GM20000 (cell line): ENCODE measurements around the gene LMNA.

Experiments
- DNase-seq: peaks from one replicate; pipeline ENCODE4 v3.0.0; 2012; ENCODE audit warnings: low spot score
- TF ChIP-seq, protein P1 (sequence below): IDR thresholded peaks from 2 replicates; pipeline ENCODE4 v1.5.1; 2012; ENCODE audit warnings: mild to moderate bottlenecking, control low read depth; ENCODE audit errors: extremely low read depth, missing control alignments

Gene LMNA

DNA sequence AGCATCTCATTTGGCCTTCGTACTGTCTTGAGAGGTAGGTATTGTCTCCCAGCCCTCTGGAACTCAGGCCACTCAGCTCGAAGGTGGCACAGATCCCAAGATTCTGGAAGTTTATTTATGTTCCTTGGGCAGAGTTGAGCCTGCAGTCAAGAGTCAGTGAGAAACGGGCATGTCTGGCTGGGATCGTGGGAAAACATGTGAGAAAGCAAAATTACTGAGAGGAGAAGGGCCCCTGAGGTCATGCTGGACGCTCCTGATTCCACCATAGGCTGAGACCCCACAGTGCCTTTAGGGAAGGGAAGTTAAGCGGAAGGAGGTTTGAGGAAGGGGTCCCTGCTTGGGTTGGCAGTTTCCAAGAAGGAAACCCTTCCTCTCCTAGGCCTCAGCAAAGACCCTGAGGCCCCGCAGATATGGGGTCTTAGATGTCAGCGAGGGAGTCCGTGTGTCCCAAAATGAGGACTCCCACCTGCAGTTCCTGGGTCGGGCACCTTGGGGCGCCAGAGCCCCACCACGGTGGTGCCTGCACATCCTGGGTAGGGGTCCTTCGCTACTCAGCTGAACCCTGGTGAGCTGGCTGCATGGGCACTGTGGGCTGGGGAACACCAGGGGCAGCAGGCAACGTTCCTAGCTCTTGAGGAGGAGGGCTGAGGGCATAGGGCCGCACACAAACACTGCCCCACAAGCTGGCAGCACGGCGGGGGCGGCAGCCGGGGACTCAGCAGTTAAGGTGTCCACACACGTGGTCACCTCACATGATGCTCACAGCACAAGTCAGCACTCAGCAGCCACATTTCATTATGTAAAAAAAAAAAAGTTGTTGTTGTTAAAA is 26.6 kb downstream of the LMNA start:
- TF ChIP-seq, protein P1, sequence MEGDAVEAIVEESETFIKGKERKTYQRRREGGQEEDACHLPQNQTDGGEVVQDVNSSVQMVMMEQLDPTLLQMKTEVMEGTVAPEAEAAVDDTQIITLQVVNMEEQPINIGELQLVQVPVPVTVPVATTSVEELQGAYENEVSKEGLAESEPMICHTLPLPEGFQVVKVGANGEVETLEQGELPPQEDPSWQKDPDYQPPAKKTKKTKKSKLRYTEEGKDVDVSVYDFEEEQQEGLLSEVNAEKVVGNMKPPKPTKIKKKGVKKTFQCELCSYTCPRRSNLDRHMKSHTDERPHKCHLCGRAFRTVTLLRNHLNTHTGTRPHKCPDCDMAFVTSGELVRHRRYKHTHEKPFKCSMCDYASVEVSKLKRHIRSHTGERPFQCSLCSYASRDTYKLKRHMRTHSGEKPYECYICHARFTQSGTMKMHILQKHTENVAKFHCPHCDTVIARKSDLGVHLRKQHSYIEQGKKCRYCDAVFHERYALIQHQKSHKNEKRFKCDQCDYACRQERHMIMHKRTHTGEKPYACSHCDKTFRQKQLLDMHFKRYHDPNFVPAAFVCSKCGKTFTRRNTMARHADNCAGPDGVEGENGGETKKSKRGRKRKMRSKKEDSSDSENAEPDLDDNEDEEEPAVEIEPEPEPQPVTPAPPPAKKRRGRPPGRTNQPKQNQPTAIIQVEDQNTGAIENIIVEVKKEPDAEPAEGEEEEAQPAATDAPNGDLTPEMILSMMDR, result peak; percentile 56
- peak; percentile 57 for DNase-seq

DNA sequence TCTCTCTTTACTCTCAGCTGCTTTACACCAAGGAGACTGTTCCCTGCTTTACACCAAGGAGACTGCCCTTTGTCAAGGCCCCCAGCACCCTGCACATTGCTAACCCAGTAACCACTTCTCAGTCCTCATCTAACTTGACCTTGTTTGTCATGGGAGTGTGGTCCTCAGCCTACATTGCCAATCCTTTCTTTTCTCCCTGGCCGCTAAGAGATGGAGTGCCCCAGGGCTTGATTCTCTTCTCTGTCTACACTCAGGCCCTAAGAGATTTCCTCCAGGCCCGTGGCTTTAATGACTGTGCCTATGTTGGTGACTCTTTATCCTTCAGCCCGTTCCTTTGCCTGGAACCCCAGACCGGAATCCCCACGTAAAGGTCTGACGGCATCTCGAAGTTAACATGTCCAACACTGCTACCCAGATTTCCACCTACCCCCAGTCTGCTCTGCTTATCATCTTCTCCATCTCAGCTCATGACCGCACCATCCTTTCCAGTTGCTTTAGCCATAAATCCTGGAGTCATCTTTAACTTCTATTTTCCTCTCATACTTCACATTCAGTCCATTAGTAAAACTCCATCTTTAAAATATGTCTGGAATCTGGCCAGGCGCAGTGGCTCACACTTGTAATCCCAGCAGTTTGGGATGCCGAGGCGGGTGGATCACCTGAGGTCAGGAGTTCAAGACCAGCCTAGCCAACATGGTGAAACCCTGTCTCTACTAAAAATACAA is 29.4 kb downstream of the LMNA start:
- DNase-seq, result no peak
- TF ChIP-seq, protein P1, result no peak

DNA sequence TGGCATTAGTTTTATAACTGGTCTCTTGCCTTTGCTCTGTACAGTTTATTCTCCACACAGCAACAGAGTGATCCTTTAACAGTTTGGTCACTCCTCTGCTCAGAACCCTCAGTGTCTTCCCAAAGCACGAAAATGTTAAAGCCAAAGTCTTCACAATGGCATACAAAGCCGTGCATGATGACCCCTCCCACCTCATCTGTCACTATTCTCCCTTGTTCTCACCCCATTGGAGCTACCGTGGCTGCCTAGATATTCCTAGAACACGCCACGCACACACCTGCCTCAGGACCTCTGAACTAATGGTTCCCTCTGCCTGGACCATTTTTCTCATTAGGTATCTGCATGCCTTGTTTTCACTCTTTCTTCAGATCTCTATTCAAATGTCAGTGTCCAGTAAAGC is 30.2 kb downstream of the LMNA start:
- TF ChIP-seq, protein P1, result no peak
- no peak for DNase-seq

DNA sequence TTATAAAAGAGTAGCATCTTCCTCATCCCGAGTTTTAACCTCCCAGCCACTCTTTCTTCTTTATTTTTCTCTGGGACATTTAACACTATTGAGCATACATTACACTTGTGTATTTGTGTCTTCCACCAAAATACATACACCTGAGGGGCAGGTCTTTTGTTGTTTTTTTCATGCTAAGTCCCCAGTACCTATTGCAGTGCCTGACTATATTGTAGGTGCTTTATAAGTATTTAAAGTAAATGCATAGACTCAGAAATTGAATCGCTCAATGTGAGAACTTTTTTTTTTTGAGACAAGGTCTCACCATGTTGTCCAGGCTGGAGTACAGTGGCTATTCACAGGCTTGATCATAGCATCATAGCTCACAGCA is 31.1 kb downstream of the LMNA start:
- no peak for DNase-seq
- TF ChIP-seq, protein P1, result no peak

DNA sequence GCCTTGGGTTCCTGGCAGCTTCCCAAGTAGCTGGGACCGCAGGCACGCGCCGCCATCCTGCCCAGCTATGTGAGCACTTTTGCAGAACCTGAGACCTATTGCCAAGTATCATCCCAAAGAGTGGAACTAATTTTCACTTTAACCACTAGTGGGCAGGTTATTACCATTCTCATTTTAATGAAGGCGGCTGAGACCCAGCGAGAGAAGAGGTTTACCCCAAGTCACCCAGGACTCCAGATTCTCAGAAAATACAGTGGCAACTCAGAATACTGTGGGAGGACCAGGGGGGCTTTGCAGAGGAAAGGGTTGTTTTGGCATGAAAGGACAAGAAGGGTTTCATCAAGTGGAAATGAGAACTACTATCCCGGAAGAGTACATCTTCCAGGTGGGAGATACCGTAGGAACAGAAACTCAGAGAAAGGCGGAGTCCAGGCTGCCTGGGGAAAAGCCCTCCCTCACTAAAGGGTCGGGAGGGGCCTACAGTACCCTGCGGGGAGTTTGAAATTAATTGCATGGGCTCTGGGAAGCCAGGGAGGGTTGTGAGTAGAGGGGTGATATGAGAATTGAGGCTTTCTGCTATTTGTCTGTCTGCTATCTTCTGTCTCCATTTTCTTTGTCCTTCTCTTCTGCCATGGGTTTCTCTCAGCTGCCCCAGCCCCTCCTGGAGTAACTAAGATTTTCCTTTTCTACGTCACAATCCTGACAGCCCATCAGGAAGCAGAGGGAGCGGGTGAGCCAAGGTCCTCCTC is 31.7 kb downstream of the LMNA start:
- TF ChIP-seq, protein P1, result peak; percentile 55
- DNase-seq, result peak; percentile 79

DNA sequence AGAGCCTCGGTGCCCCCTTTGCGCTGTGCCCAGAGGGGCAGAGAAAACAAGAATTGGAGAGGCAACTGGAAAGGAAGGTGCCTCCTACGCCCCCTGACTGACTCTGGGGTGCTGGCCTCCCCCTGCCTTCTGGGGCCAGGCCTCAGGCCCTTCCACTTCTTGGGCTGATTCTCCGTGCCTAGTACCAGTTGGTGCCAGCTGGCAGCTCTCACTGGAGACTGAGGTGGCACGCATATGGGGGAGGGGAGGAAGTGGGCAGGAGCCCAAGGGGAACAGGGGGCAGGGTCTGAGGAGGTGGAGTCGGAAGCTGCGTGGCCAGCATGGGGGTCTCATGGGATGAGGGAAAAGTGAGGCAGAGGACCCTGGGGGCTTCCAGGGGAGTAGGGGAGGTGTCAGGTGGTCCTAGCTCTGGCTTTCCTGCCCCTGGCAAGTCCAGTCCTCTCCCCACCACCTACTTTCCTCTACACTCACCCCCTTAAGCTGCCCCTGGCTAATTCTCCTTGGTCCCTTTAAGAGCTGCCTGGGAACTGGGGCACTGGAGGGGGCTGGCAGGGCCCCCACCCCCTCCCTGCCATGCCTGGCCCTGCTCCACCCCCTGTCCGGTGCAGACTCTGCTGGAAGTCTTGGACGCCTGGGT is 32.4 kb downstream of the LMNA start:
- DNase-seq, result no peak
- TF ChIP-seq, protein P1, result no peak
